H9 (cell line): ENCODE results near the gene MAPK8. TPM values are rescaled to one million over a fixed set of nuclear protein-coding genes. Genes with fewer than 3 reads are reported as not detected.

Experiments
- DNase-seq: peaks from one replicate; pipeline ENCODE4 v3.0.0-alpha.2; 2017
- H2AFZ ChIP-seq: one replicate; pipeline ENCODE4 v1.6.1; 2013; ENCODE audit warnings: mild to moderate bottlenecking, low read length, control low read depth, moderate library complexity
- H2AK5ac ChIP-seq: 2 replicates; pipeline ENCODE4 v1.6.1; 2013; ENCODE audit warnings: low read length, control low read depth, mixed read lengths; ENCODE audit not compliant: insufficient read length
- H2BK120ac ChIP-seq: one replicate; pipeline ENCODE4 v1.6.1; 2013; ENCODE audit warnings: low read depth, mild to moderate bottlenecking, low read length, control low read depth, inconsistent platforms; ENCODE audit not compliant: poor library complexity, severe bottlenecking
- H2BK12ac ChIP-seq: 2 replicates; pipeline ENCODE4 v1.6.1; 2013; ENCODE audit warnings: low read length, control low read depth, mixed read lengths, low read depth; ENCODE audit not compliant: insufficient read length
- H2BK15ac ChIP-seq: 2 replicates; pipeline ENCODE4 v1.6.1; 2013; ENCODE audit warnings: low read depth, low read length, control low read depth
- H2BK20ac ChIP-seq: one replicate; pipeline ENCODE4 v1.6.1; 2013; ENCODE audit warnings: low read depth, mild to moderate bottlenecking, low read length, control low read depth, inconsistent platforms; ENCODE audit not compliant: poor library complexity, severe bottlenecking
- H2BK5ac ChIP-seq: 2 replicates; pipeline ENCODE4 v1.6.1; 2013; ENCODE audit warnings: low read length, control low read depth, mixed read lengths; ENCODE audit not compliant: insufficient read length
- H3K14ac ChIP-seq: 2 replicates; pipeline ENCODE4 v1.6.1; 2013; ENCODE audit warnings: low read length, control low read depth; ENCODE audit not compliant: insufficient read depth
- H3K18ac ChIP-seq: 2 replicates; pipeline ENCODE4 v1.6.1; 2013; ENCODE audit warnings: low read depth, mild to moderate bottlenecking, mixed read lengths, low read length, control low read depth; ENCODE audit not compliant: insufficient read length
- H3K23ac ChIP-seq: 2 replicates; pipeline ENCODE4 v1.6.1; 2013; ENCODE audit warnings: low read length, control low read depth, mixed read lengths, low read depth; ENCODE audit not compliant: insufficient read length
- H3K23me2 ChIP-seq: 2 replicates; pipeline ENCODE4 v1.6.1; 2013; ENCODE audit warnings: low read depth, mild to moderate bottlenecking, mixed read lengths, low read length, control low read depth; ENCODE audit not compliant: insufficient read length, poor library complexity, severe bottlenecking
- H3K27ac ChIP-seq: 2 replicates; pipeline ENCODE4 v1.5.1; 2013; ENCODE audit warnings: low read length, control low read depth, mixed read lengths, low read depth; ENCODE audit not compliant: insufficient read length
- H3K27me3 ChIP-seq: 2 replicates; pipeline ENCODE4 v1.6.1; 2013; ENCODE audit warnings: low read length, control low read depth, inconsistent platforms; ENCODE audit not compliant: insufficient read depth
- H3K4ac ChIP-seq: 2 replicates; pipeline ENCODE4 v1.6.1; 2013; ENCODE audit warnings: low read depth, mild to moderate bottlenecking, control low read depth, inconsistent platforms, low read length, moderate library complexity
- H3K4me1 ChIP-seq: 2 replicates; pipeline ENCODE4 v1.6.1; 2013; ENCODE audit warnings: low read length, control low read depth, inconsistent platforms; ENCODE audit not compliant: insufficient read depth
- H3K4me2 ChIP-seq: 2 replicates; pipeline ENCODE4 v1.6.1; 2013; ENCODE audit warnings: low read length, control low read depth, mixed read lengths; ENCODE audit not compliant: insufficient read length, insufficient read depth
- H3K56ac ChIP-seq: 2 replicates; pipeline ENCODE4 v1.6.1; 2013; ENCODE audit warnings: low read depth, mild to moderate bottlenecking, mixed read lengths, low read length, control low read depth; ENCODE audit not compliant: insufficient read length
- H3K79me1 ChIP-seq: 2 replicates; pipeline ENCODE4 v1.6.1; 2013; ENCODE audit warnings: low read depth, mild to moderate bottlenecking, moderate library complexity, low read length, control low read depth, inconsistent platforms; ENCODE audit not compliant: insufficient read depth, poor library complexity, severe bottlenecking
- H3K79me2 ChIP-seq: 2 replicates; pipeline ENCODE4 v1.6.1; 2013; ENCODE audit warnings: low read length, control low read depth, inconsistent platforms; ENCODE audit not compliant: insufficient read depth
- H3K9ac ChIP-seq: 2 replicates; pipeline ENCODE4 v1.6.1; 2013; ENCODE audit warnings: low read length, control low read depth, mixed read lengths; ENCODE audit not compliant: insufficient read length; ENCODE audit errors: extremely low read depth
- H3K9me3 ChIP-seq: one replicate; pipeline ENCODE4 v1.6.1; 2013; ENCODE audit warnings: low read depth, low read length, inconsistent platforms; ENCODE audit not compliant: control insufficient read depth
- H3T11ph ChIP-seq: one replicate; pipeline ENCODE4 v1.6.1; 2013; ENCODE audit warnings: mild to moderate bottlenecking, low read length, control low read depth, inconsistent platforms
- H4K20me1 ChIP-seq: one replicate; pipeline ENCODE4 v1.6.1; 2013; ENCODE audit not compliant: control insufficient read depth, insufficient read length, insufficient read depth
- H4K5ac ChIP-seq: 2 replicates; pipeline ENCODE4 v1.6.1; 2013; ENCODE audit warnings: low read depth, mild to moderate bottlenecking, mixed read lengths, low read length, control low read depth; ENCODE audit not compliant: insufficient read length
- H4K8ac ChIP-seq: replicated peaks from 2 replicates; pipeline ENCODE4 v1.6.1; 2013; ENCODE audit warnings: low read length, control low read depth, mixed read lengths, low read depth; ENCODE audit not compliant: insufficient read length
- H4K91ac ChIP-seq: 2 replicates; pipeline ENCODE4 v1.6.1; 2013; ENCODE audit warnings: low read depth, mild to moderate bottlenecking, moderate library complexity, mixed read lengths, low read length, control low read depth; ENCODE audit not compliant: insufficient read length
- H3K27ac Mint-ChIP-seq, 3 experiments: 2 replicates in 2 of 3; 3 replicates in 1 of 3; pipeline ENCODE4 v1.8.0; 2020 to 2021; ENCODE audit warnings: mixed read lengths in 3 of 3, mild to moderate bottlenecking in 1 of 3, moderate library complexity in 1 of 3
- H3K27me3 Mint-ChIP-seq: 2 replicates; pipeline ENCODE4 v1.8.0; 2021; ENCODE audit warnings: low read depth, mild to moderate bottlenecking, moderate library complexity, mixed read lengths
- H3K36me3 Mint-ChIP-seq, 3 experiments: 2 replicates in 2 of 3; 3 replicates in 1 of 3; pipeline ENCODE4 v1.8.0; 2020 to 2021; ENCODE audit warnings: low read depth in 3 of 3, mixed read lengths in 3 of 3; ENCODE audit not compliant: insufficient read depth in 1 of 3
- H3K4me1 Mint-ChIP-seq, 2 experiments: 2 replicates each; pipeline ENCODE4 v1.8.0; 2020; ENCODE audit warnings: mixed read lengths in 2 of 2
- H3K4me3 Mint-ChIP-seq, 2 experiments: 2 replicates in 1 of 2; 3 replicates in 1 of 2; pipeline ENCODE4 v1.8.0; 2020 to 2021; ENCODE audit warnings: mild to moderate bottlenecking in 2 of 2, mixed read lengths in 2 of 2, moderate library complexity in 1 of 2
- H3K9me3 Mint-ChIP-seq, 2 experiments: 2 replicates in 1 of 2; 3 replicates in 1 of 2; pipeline ENCODE4 v1.8.0; 2020; ENCODE audit warnings: mild to moderate bottlenecking in 2 of 2, mixed read lengths in 2 of 2, moderate library complexity in 1 of 2
- WGBS: extraction: QIAGEN DNeasy Blood & Tissue Kit; methylation state at CpG from one replicate; pipeline ENCODE4 v1.1.7; 2013; ENCODE audit warnings: missing lambda C conversion rate, low lambda C conversion rate, mixed read lengths; ENCODE audit not compliant: insufficient read length; ENCODE audit errors: extremely low coverage; 5-methylcytosine and 5-hydroxymethylcytosine counted together
- total RNA-seq: library from RNA; stranded (reverse); gene quantifications from 2 replicates; pipeline ENCODE4 v1.2.1, GENCODE V29; 2021
- TF ChIP-seq, protein P1 (sequence below): fragments of 200-600 bp; sonication (generic); conservative IDR thresholded peaks from 3 replicates; pipeline ENCODE4 v1.8.0; 2021; ENCODE audit warnings: antibody characterized with exemption, mild to moderate bottlenecking

Gene MAPK8
- total RNA-seq, 1 experiment from 2014 or later = 52.0 TPM

DNA sequence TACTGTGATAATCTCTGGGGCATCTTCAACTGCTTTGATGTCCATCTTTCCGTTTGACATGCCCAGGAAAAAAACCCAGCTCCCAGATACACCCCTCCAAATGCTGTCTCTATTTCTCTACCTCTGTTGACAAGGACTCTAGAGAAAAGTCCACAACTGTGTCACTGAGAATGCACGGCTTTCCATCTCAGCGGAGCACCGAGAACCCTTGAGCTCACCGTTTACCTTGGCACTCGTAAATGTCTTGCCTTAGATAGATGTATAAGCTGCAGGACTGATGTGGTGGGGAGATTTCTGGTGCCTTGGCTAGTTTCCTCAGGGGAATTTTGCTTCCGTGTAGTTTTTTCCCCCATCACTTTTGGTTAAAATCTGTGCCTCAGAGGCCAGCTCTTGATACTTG, 7.4 kb upstream of the MAPK8 start:
- Histone ChIP-seq H3K23me2 (no peaks in the 10 kb centered on the region), H3K79me2 (no peaks in the 10 kb centered on the region), H2AK5ac (no peak overlapping the region), H2BK120ac (no peak overlapping the region), H3K27me3 (no peaks in the 10 kb centered on the region), H3T11ph (no peak overlapping the region), H3K4ac (no peak overlapping the region), H3K14ac (no peak overlapping the region), H4K20me1 (no peaks in the 10 kb centered on the region), H3K18ac (no peak overlapping the region), H2BK12ac (no peak overlapping the region), H3K4me2 (no peak overlapping the region), H3K23ac (no peak overlapping the region), H3K27ac (no peak overlapping the region), H2BK20ac (no peak overlapping the region), H3K56ac (no peak overlapping the region), H2BK15ac (no peak overlapping the region), H2AFZ (no peak overlapping the region), H3K4me1 (no peaks in the 10 kb centered on the region), H4K91ac (no peak overlapping the region), H4K5ac (no peak overlapping the region), H4K8ac (no peak overlapping the region), H2BK5ac (no peak overlapping the region), H3K9me3 (no peaks in the 10 kb centered on the region), H3K9ac (no peak overlapping the region), H3K79me1 (no peaks in the 10 kb centered on the region)
- no peak for DNase-seq
- no peaks in the 10 kb centered on the region; a peak in 1 of 5 replicates for H3K9me3 Mint-ChIP-seq
- TF ChIP-seq, protein P1, sequence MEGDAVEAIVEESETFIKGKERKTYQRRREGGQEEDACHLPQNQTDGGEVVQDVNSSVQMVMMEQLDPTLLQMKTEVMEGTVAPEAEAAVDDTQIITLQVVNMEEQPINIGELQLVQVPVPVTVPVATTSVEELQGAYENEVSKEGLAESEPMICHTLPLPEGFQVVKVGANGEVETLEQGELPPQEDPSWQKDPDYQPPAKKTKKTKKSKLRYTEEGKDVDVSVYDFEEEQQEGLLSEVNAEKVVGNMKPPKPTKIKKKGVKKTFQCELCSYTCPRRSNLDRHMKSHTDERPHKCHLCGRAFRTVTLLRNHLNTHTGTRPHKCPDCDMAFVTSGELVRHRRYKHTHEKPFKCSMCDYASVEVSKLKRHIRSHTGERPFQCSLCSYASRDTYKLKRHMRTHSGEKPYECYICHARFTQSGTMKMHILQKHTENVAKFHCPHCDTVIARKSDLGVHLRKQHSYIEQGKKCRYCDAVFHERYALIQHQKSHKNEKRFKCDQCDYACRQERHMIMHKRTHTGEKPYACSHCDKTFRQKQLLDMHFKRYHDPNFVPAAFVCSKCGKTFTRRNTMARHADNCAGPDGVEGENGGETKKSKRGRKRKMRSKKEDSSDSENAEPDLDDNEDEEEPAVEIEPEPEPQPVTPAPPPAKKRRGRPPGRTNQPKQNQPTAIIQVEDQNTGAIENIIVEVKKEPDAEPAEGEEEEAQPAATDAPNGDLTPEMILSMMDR = no peak
- H3K27ac Mint-ChIP-seq = no peak overlapping the region
- no CpG with 5 or more reads among the region's 7 CpGs for WGBS
- H3K4me1 Mint-ChIP-seq = peaks cover 6 to 16% of the 10 kb centered on the region in 2 experiments
- no peaks in the 10 kb centered on the region for H3K36me3 Mint-ChIP-seq
- no peak overlapping the region for H3K4me3 Mint-ChIP-seq
- peaks cover 14% of the 10 kb centered on the region for H3K27me3 Mint-ChIP-seq
